Neural progenitor cell (in vitro differentiated cells): ENCODE results near the gene RORC. TPM values are rescaled to one million over a fixed set of nuclear protein-coding genes. Genes with fewer than 3 reads are reported as not detected.
A peak's percentile ranks its signal among the peaks of the same experiment; 100 is the strongest.

Source experiments
- DNase-seq: peaks from one replicate; pipeline ENCODE4 v3.0.0-alpha.2; 2016; ENCODE audit warnings: low spot score
- H2AFZ ChIP-seq: fragments of 200-600 bp; sonication (generic); replicated peaks from 2 replicates; pipeline ENCODE4 v1.6.1; 2016; ENCODE audit warnings: antibody characterized with exemption
- H3F3A ChIP-seq: fragments of 200-600 bp; sonication (generic); 2 replicates; pipeline ENCODE4 v1.6.1; 2016; ENCODE audit warnings: antibody characterized with exemption, low read depth
- H3K27ac ChIP-seq: fragments of 200-600 bp; sonication (generic); 2 replicates; pipeline ENCODE4 v1.5.1; 2016; ENCODE audit warnings: mild to moderate bottlenecking
- H3K27me3 ChIP-seq: fragments of 200-600 bp; sonication (generic); 2 replicates; pipeline ENCODE4 v1.6.1; 2016; ENCODE audit warnings: mild to moderate bottlenecking, moderate library complexity
- H3K36me3 ChIP-seq: fragments of 200-600 bp; sonication (generic); 2 replicates; pipeline ENCODE4 v1.5.1; 2016
- H3K4me1 ChIP-seq: fragments of 200-600 bp; sonication (generic); 2 replicates; pipeline ENCODE4 v1.6.1; 2016; ENCODE audit warnings: mixed run types
- H3K4me2 ChIP-seq: fragments of 200-600 bp; sonication (generic); 2 replicates; pipeline ENCODE4 v1.6.1; 2016
- H3K4me3 ChIP-seq: fragments of 200-600 bp; sonication (generic); 2 replicates; pipeline ENCODE4 v1.5.1; 2016
- H3K79me2 ChIP-seq: fragments of 200-600 bp; sonication (generic); 2 replicates; pipeline ENCODE4 v1.6.1; 2016; ENCODE audit warnings: low read depth
- H3K9ac ChIP-seq: fragments of 200-600 bp; sonication (generic); 2 replicates; pipeline ENCODE4 v1.6.1; 2016
- H3K9me3 ChIP-seq: fragments of 200-600 bp; sonication (generic); 2 replicates; pipeline ENCODE4 v1.5.1; 2016; ENCODE audit warnings: low read depth
- H4K20me1 ChIP-seq: fragments of 200-600 bp; sonication (generic); 2 replicates; pipeline ENCODE4 v1.6.1; 2016; ENCODE audit warnings: low read depth
- H3K27ac Mint-ChIP-seq: 3 replicates; pipeline ENCODE4 v1.8.0; 2021; ENCODE audit warnings: mixed read lengths
- H3K27me3 Mint-ChIP-seq: 2 replicates; pipeline ENCODE4 v1.8.0; 2022; ENCODE audit warnings: low read depth, mild to moderate bottlenecking, inconsistent platforms, moderate library complexity, mixed read lengths; ENCODE audit not compliant: insufficient read depth
- H3K36me3 Mint-ChIP-seq: 3 replicates; pipeline ENCODE4 v1.8.0; 2021; ENCODE audit warnings: mixed read lengths
- H3K4me1 Mint-ChIP-seq: 3 replicates; pipeline ENCODE4 v1.8.0; 2021; ENCODE audit warnings: mixed read lengths
- H3K4me3 Mint-ChIP-seq: 3 replicates; pipeline ENCODE4 v1.8.0; 2021; ENCODE audit warnings: mild to moderate bottlenecking, moderate library complexity, mixed read lengths
- H3K9me3 Mint-ChIP-seq: 3 replicates; pipeline ENCODE4 v1.8.0; 2020; ENCODE audit warnings: mixed read lengths
- EZH2 ChIP-seq: fragments of 200-600 bp; sonication (generic); IDR thresholded peaks from 2 replicates; pipeline ENCODE4 v1.6.1; 2017; ENCODE audit warnings: antibody characterized with exemption, mild to moderate bottlenecking, moderate library complexity
- EZH2phosphoT487 ChIP-seq: fragments of 200-600 bp; sonication (generic); IDR thresholded peaks from 2 replicates; pipeline ENCODE4 v1.6.1; 2017; ENCODE audit warnings: antibody characterized with exemption
- total RNA-seq: library from RNA; depleted of rRNA; stranded (reverse); fragments of >200 nt; gene quantifications from 2 replicates; pipeline ENCODE4 v1.2.3, GENCODE V29; 2015; ENCODE audit warnings: low replicate concordance
- TF ChIP-seq, protein P1 (sequence below): fragments of 200-600 bp; sonication (generic); IDR thresholded peaks from 2 replicates; pipeline ENCODE4 v1.5.1; 2017; ENCODE audit warnings: antibody characterized with exemption, mild to moderate bottlenecking

Gene RORC
- total RNA-seq, 1 donor from 2014 or later = not detected

DNA sequence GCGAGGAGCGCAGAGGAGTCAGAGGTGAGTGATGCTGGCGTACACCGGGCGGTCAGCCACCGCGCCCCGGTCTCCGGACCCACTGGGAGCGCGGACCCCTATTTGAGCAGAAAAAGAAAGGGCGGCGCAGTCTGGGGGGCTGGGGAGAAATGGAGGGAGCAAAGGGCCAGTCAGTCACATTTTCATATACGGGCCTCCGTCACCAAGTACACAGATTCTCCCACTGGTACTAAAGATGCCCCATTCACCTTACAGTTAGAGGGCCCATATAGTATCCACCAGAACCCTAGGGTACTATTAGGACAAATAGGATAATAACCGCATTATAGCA lies 7.4 kb upstream of the RORC start:
- no peaks in the 10 kb centered on the region for H3K36me3 Mint-ChIP-seq
- peak overlapping the region; percentile 84 for H2AFZ ChIP-seq
- H3K4me2 ChIP-seq = peak overlapping the region; percentile 65

DNA sequence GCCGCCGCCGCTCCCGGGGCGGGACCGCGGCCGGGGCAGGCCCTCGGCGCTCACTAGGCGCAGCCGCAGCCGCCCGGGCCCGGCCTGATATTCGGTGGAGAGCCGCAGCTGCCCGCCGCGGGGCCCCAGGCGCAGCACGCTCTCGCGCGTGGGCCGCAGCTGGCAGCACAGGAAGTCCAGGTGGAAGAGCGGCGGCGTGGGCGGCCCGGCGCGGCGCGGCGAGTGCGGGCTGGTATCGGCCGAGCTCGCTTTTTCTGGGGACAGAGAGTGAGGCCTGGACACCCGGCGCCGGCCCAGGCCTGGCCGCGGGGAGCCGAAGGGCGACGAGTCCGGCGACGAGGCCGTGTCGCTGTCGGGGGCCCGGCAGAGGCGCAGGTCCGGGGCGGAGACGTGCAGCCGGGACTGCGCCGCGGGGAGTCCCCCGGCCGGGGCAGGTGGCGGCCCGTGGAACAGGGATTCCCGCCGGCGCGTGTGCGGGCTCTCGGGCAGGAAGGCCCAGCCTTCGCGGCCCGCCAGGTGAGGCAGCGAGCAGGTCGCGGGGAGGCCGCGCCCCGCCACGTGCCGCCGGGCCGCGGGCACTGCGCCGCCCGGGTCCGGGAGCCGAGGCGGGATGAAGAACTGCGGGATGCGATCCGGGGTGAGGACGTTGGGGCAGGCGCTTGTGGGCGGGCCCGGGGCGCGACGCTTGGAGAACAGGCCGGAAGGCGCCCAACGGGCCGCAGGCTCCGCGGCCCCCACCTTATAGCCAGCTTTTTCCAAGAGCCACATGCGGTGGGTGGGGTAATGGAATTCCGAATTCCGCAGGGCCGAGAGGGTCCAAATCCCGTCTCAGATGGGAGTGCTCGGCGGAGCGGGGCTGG lies 6.8 kb upstream of the RORC start:
- Histone ChIP-seq H3K36me3 (no peaks in the 10 kb centered on the region), H3K4me1 (peaks cover 7% of the 10 kb centered on the region), H3K79me2 (no peaks in the 10 kb centered on the region), H3F3A (peaks cover 18% of the 10 kb centered on the region), H3K27me3 (peaks cover 55% of the 10 kb centered on the region), H3K9me3 (no peaks in the 10 kb centered on the region), H2AFZ (peak overlapping the region; percentile 84), H3K4me3 (peak overlapping the region; percentile 49), H3K9ac (no peak overlapping the region), H4K20me1 (no peaks in the 10 kb centered on the region), H3K4me2 (peak overlapping the region; percentile 65), H3K27ac (no peak overlapping the region)
- H3K4me1 Mint-ChIP-seq = peaks cover 23% of the 10 kb centered on the region
- peaks cover 48% of the 10 kb centered on the region for H3K27me3 Mint-ChIP-seq
- H3K4me3 Mint-ChIP-seq = peak overlapping the region; percentile 81
- peak; percentile 58 for DNase-seq
- H3K9me3 Mint-ChIP-seq = peaks cover 6% of the 10 kb centered on the region
- H3K27ac Mint-ChIP-seq = no peak overlapping the region
- no peaks in the 10 kb centered on the region for H3K36me3 Mint-ChIP-seq
- TF ChIP-seq, protein P1, sequence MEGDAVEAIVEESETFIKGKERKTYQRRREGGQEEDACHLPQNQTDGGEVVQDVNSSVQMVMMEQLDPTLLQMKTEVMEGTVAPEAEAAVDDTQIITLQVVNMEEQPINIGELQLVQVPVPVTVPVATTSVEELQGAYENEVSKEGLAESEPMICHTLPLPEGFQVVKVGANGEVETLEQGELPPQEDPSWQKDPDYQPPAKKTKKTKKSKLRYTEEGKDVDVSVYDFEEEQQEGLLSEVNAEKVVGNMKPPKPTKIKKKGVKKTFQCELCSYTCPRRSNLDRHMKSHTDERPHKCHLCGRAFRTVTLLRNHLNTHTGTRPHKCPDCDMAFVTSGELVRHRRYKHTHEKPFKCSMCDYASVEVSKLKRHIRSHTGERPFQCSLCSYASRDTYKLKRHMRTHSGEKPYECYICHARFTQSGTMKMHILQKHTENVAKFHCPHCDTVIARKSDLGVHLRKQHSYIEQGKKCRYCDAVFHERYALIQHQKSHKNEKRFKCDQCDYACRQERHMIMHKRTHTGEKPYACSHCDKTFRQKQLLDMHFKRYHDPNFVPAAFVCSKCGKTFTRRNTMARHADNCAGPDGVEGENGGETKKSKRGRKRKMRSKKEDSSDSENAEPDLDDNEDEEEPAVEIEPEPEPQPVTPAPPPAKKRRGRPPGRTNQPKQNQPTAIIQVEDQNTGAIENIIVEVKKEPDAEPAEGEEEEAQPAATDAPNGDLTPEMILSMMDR = no peak
- TF ChIP-seq EZH2phosphoT487 = peak; percentile 87
- peak; percentile 74 for TF ChIP-seq EZH2

More for the DNA sequence above, 7.4 kb upstream of the RORC start:
- H3K27me3 ChIP-seq = peaks cover 55% of the 10 kb centered on the region
- peaks cover 6% of the 10 kb centered on the region for H3K9me3 Mint-ChIP-seq
- H3K9ac ChIP-seq = no peak overlapping the region
- peaks cover 18% of the 10 kb centered on the region for H3F3A ChIP-seq
- DNase-seq = no peak
- H3K79me2 ChIP-seq = no peaks in the 10 kb centered on the region
- H3K27ac ChIP-seq = no peak overlapping the region
- peaks cover 48% of the 10 kb centered on the region for H3K27me3 Mint-ChIP-seq
- peak overlapping the region; percentile 49 for H3K4me3 ChIP-seq
- H3K4me1 Mint-ChIP-seq = peaks cover 23% of the 10 kb centered on the region
- peak overlapping the region; percentile 81 for H3K4me3 Mint-ChIP-seq
- H3K9me3 ChIP-seq = no peaks in the 10 kb centered on the region
- no peaks in the 10 kb centered on the region for H4K20me1 ChIP-seq
- peaks cover 7% of the 10 kb centered on the region for H3K4me1 ChIP-seq
- no peaks in the 10 kb centered on the region for H3K36me3 ChIP-seq
- H3K27ac Mint-ChIP-seq = no peak overlapping the region
- peak; percentile 16 for TF ChIP-seq EZH2phosphoT487
- TF ChIP-seq EZH2 = peak; percentile 35
- TF ChIP-seq, protein P1 = no peak

DNA sequence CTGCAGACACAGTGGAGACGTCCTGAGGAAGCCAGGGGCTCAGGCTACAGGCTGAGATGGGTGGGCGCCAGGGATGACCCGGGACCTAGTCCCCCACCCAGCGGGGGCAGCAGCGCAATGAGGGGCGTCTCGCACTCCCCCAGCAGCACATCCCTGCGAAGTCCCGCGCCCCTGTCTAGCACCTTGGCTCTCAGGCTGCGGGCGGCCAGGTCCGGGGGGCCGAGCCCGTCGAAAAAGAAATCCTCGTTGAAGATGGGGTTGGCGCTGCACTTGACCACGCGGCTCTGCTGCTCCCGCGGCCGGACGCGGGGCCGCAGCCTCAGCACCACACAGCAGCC lies 6.3 kb upstream of the RORC start:
- Mint-ChIP-seq H3K9me3 (peaks cover 6% of the 10 kb centered on the region), H3K4me1 (peaks cover 23% of the 10 kb centered on the region), H3K4me3 (peak overlapping the region; percentile 79), H3K27me3 (peaks cover 50% of the 10 kb centered on the region), H3K27ac (no peak overlapping the region), H3K36me3 (no peaks in the 10 kb centered on the region)
- no peaks in the 10 kb centered on the region for H4K20me1 ChIP-seq
- peaks cover 55% of the 10 kb centered on the region for H3K27me3 ChIP-seq
- peak overlapping the region; percentile 84 for H2AFZ ChIP-seq
- peak overlapping the region; percentile 49 for H3K4me3 ChIP-seq
- DNase-seq = no peak
- H3K27ac ChIP-seq = no peak overlapping the region
- TF ChIP-seq, protein P1 = no peak
- TF ChIP-seq EZH2 (no peak), EZH2phosphoT487 (peak; percentile 15)
- no peaks in the 10 kb centered on the region for H3K9me3 ChIP-seq
- H3F3A ChIP-seq = peaks cover 18% of the 10 kb centered on the region
- peaks cover 7% of the 10 kb centered on the region for H3K4me1 ChIP-seq
- no peaks in the 10 kb centered on the region for H3K36me3 ChIP-seq
- no peak overlapping the region for H3K9ac ChIP-seq
- peak overlapping the region; percentile 65 for H3K4me2 ChIP-seq
- no peaks in the 10 kb centered on the region for H3K79me2 ChIP-seq
